COLO668 (cell line): Measurements from ENCODE around the gene STK33.
A peak's percentile ranks its signal among the peaks of the same experiment; 100 is the strongest.
"Not testable (repeated sequence)": the region's sequence is repeated elsewhere in the genome, so short reads cannot be mapped to it uniquely, and the experiment has no call there.

ENCODE experiments used
- DNase-seq: peaks from one replicate; lab custom pipeline; 2025; ENCODE audit not compliant: unreplicated experiment; lab: John Stamatoyannopoulos, UW

The STK33 gene

DNA sequence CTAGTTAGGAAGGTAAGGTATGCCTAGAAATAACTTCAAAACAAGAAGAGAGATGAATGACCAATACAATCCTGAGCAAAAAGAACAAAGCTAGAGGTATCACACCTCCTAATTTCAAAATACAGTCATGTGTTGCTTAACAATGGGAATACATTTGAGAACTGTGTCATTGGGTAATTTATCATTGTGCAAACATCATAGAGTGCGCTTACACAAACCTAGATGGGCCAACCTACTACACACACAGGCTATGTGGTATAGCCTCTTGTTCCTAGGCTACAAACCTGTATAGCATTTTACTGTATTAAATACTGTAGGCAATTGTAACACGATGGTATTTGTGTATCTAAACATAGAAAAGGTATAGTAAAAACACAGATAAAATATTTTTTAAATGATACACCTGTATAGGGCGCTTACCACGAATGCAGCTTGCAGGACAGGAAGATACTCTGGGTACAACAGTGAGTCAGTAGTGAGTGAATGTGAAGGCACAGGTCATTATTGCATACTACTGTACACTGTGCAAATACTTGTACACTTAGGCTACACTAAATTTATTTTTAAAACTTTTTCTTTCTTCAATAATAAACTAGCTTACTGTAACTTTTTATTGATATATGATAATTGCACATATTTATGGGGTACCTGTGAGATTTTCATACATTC lies 48.2 kb downstream of the STK33 start:
- no peak for DNase-seq

DNA sequence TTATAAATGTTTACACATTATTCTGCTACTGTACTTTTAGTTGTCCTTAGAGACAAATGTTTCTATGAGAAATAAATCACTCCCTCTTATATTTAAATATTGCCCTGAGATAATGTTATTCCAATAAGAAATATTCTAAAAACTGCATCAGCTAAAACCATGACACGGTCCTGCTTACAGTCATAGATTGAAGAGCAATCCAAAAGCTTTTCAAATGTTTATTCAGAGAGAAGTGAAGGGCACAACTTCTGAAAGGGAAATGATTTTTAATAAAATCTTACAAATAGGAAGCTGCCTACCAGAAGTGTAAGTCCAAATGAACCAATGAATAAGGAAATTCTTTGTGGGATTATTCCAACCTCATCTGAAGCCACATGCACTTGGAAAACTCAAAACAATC lies 49.2 kb downstream of the STK33 start:
- no peak for DNase-seq

- DNase-seq, result no peak
Measured at GRCh38 chr11:8543278-8543677, 50.8 kb downstream of the STK33 start.

DNA sequence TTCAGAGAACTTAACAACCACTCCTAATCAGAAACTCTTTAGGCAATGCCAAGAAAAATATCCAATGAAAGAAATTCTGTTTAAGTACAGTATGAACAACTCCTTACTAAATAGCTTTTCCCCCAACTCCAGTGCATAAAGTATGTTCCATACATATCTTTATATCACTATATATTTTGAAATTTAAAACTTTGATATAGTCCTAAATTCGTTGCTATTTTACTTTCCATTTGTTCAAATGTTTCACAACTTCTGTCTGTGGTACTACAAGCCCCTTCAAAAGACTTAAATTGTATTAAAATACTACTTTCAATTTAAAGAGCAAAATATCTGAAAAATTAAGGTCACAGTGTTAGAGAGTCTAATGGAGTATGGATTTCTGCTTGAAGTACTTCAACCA lies 52.6 kb downstream of the STK33 start:
- no peak for DNase-seq

- DNase-seq, result no peak
Measured at GRCh38 chr11:8533332-8533731, 60.7 kb downstream of the STK33 start.

DNA sequence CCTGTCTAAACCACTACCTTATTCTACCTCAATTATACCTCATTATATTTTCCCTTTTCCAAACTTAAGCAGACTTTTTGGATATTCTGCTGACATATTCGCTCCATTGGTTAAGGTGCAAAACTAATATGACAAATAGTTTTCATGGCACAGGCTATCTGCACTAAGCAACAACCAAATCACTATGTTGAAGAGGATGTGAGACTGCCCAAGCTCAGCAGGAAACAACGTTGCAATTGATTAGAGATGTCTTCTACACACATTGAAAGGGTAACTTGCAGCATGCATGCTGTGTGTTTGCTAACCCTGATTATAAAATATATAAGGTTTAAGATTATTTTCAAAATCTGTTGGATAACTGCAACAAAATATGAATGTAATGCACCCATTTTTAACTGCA lies 61.6 kb downstream of the STK33 start:
- no peak for DNase-seq

GRCh38 chr11:8531982-8532381 lies 62.0 kb downstream of the STK33 start:
- no peak for DNase-seq

DNA sequence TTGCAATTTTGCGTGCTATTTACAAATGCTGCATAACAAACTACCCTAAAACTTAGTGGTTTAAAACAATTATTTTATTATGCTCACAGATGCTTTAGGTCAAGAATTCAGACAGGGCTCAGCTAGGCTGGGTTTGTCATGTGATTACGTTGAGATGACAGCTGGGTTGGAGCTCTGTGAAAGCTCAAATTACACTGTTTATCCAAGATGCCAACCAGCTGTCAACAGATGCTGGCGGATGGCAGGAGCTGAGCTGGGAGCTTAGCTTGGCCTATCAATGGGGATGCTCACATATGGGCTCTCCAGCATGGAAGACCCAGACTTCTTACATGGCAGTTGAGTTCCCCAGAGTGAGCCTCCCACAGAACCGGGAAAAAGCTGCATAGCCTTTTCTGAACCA lies 62.7 kb downstream of the STK33 start:
- peak; percentile 82 for DNase-seq

DNA sequence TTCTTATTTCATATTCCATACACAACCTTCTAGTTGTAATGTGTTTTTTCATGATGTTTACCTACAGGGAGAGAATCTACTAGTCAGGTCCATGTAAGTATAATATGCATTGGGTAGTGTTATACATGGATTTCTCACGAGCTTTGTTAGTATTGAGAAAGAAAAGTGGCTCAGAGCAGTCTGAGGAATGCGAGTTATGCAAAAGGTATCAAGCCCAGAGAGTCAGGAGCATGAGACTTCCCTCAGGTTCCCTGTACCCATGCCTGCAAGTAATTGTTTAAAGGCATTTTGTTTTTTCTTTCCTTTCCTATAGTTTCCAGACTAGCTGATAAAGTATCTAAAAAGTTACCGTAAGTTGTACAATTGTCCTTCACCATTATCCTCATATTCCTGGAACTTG lies 66.1 kb downstream of the STK33 start:
- DNase-seq, result no peak

DNA sequence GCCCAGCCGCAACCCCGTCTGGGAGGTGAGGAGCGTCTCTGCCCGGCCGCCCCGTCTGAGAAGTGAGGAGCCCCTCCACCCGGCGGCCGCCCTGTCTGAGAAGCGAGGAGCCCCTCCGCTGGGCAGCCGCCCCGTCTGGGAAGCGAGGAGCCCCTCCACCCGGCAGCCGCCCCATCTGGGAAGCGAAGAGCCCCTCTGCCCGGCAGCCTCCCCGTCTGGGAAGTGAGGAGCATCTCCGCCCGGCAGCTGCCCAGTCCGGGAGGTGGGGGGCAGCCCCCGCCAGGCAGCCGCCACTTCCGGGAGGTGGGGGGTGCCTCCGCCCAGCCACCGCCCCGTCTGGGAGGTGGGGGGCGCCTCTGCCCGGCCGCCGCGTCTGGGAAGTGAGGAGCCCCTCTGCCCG lies 70.6 kb downstream of the STK33 start:
- no peak for DNase-seq

- no peak for DNase-seq
Measured at GRCh38 chr11:8512547-8512946, 81.5 kb downstream of the STK33 start.

DNA sequence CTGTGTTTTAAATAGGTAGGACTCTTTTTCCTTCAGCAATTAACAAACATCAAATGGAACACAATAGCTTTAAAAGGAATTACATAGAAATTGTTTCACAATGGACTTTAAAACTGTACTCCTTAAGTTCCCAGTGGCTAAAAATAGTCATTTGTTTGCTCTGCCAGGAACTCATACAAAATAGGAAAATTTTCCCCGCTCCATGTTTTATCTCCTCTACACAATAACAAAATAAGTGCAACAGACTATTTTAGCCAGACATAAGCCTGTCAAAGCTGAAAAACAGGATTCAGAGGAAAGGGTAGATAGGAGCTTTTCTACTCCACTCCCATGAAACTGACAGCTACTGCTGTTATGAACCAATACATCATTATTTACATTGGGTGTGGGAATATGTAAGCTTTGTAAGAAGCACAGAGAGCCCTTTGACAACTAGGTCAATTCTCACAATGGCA lies 90.1 kb downstream of the STK33 start:
- DNase-seq, result no peak

GRCh38 chr11:8501836-8502235 lies 92.2 kb downstream of the STK33 start:
- no peak for DNase-seq

GRCh38 chr11:8488395-8488794 lies 105.6 kb downstream of the STK33 start:
- DNase-seq, result no peak

DNA sequence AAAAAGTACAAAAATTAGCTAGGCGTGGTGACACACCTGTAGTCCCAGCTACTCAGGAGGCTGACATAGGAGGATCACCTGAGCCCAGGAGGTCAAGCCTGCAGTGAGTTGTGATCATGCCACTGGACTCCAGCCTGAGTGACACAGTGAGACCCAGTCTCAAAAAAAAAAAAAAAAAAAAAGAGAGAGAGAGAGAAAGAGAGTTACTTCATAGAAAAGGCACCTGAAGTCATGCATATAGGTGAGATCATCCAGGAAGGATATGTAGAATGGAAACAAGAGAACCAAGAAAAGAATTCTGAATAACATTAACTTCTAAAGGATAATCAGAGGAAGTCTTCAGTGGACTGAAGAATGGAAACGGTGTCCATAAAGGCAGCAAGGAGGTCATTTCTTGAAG lies 106.8 kb downstream of the STK33 start:
- no peak for DNase-seq

DNA sequence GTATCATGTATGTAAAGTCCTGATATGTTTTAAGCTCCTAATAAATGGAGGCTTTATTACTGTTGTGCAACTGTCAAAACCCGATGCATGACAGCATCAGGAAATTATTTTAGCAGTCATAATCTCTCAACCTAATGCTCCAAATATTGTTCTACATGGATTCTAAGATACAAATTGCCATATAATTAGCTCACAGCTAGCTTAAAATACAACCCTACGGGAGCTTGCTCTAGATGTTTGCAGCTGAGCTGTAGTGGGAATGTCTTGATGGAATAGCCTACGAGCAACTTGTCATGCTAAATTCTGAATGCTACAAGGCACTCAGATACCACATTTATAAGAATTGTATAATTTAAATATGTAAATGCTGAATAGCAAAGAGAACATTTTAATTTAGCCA lies 109.8 kb downstream of the STK33 start:
- DNase-seq, result no peak

DNA sequence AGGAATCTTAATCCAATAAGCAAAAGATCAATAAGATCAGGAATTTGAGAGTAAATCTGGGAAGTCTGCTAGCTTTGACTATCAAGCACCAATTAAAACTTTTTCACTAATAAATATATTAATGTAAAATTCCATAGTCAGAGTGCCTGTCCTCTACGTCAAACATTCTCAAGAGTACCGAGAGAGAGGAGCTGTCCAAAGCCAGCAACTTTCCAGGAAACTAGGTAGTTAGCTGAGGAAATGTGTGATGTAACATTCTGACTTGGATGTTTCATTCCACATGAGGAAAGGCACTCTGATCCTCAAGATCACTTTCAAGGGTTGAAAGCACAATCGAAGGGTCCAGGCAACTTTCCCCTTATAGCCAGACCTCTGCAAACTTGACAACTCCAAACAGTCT lies 113.2 kb downstream of the STK33 start:
- no peak for DNase-seq

DNA sequence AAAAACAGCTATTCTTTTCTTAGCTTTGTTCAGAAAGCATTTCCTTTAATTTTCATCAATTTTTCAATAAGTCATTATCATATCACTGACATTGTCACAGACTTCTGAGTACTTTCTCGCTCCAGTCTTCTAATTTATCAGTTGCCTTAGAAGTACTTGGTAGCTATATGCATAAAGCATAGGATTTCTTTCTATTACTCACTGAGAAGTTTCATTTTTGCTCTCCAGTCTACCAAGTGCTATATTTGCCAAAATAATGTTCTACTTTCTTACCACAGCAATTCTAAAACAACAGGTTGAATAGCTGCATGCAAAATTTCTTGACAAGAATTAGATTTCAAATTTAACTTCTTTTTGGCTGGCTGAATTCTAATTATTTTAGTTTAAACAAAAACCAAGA lies 116.3 kb downstream of the STK33 start:
- no peak for DNase-seq

GRCh38 chr11:8477151-8477550 lies 116.9 kb downstream of the STK33 start:
- DNase-seq, result no peak

DNA sequence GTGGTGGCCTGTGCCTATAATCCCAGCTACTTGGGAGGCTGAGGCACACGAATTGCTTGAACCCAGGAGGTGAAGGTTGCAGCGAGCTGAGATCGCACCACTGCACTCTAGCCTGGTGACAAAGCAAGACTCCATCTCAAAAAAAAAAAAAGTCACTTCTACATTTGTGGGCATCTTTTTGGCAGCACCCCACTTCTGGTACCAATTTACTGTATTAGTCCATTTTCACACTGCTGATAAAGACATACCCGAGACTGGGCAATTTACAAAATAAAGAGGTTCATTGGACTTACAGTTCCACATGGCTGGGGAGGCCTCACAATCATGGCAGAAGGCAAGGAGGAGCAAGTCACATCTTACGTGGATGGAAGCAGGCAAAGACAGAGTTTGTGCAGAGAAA lies 126.2 kb downstream of the STK33 start:
- DNase-seq, result not testable (repeated sequence)

- not testable (repeated sequence) for DNase-seq
Measured at GRCh38 chr11:8467356-8467755, 126.7 kb downstream of the STK33 start.

GRCh38 chr11:8466884-8467283 lies 127.1 kb downstream of the STK33 start:
- DNase-seq, result not testable (repeated sequence)

DNA sequence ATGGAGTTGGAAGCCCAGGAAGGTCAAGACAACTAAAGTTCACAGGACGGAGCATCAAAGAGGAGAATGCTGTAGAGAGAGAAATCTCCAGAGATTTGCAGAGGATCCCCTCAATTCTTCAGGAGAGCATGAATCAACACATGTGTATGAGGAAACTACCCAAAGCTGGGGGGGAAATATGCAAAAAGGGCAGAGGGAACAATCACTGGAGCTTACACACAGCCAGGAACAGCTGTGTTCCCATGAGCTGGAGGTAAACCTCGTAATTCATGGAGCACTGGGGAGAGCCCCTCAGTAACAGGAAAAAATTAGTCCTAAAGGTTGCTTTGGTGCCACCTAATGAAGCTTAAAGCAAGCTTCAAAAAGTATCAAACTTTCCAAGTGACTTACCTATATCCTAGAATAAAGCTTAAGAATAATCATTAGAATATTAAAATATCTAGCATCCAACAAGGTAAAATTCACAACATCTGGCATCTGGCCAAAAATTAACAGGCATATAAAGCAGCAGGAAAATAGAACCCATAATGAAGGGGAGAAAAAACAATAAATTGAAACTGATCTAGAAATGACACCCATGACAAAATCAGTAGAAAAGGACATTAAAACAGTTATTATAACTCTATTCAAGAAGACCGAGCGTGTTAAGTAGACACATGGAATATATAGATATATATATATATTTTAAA lies 134.2 kb downstream of the STK33 start:
- no peak for DNase-seq
